Progenitor cell of endocrine pancreas (in vitro differentiated cells): ENCODE measurements around the gene SCUBE1. TPM values are rescaled to one million over a fixed set of nuclear protein-coding genes. Genes with fewer than 3 reads are reported as not detected.
A peak's percentile ranks its signal among the peaks of the same experiment; 100 is the strongest.

Source experiments
- DNase-seq: peaks from one replicate; pipeline ENCODE4 v3.0.0; 2021; ENCODE audit warnings: low spot score; ENCODE audit not compliant: unreplicated experiment
- H3K27ac Mint-ChIP-seq: 2 replicates; pipeline ENCODE4 v1.8.0; 2021; ENCODE audit warnings: mild to moderate bottlenecking, moderate library complexity, mixed read lengths
- H3K27me3 Mint-ChIP-seq: 2 replicates; pipeline ENCODE4 v1.8.0; 2021; ENCODE audit warnings: mixed read lengths
- H3K36me3 Mint-ChIP-seq: 2 replicates; pipeline ENCODE4 v1.8.0; 2022; ENCODE audit warnings: mixed read lengths; ENCODE audit not compliant: insufficient read depth
- H3K4me1 Mint-ChIP-seq: 2 replicates; pipeline ENCODE4 v1.8.0; 2021; ENCODE audit warnings: low read depth, mixed read lengths
- H3K4me3 Mint-ChIP-seq: 2 replicates; pipeline ENCODE4 v1.8.0; 2021; ENCODE audit warnings: low read depth, mild to moderate bottlenecking, moderate library complexity, mixed read lengths
- H3K9me3 Mint-ChIP-seq: 2 replicates; pipeline ENCODE4 v1.8.0; 2021; ENCODE audit warnings: low read depth, mixed read lengths
- total RNA-seq: library from RNA; stranded (reverse); gene quantifications from 2 replicates; pipeline ENCODE4 v1.2.1, GENCODE V29; 2021
- TF ChIP-seq, protein P1 (sequence below): fragments of 200-600 bp; sonication (generic); IDR thresholded peaks from one replicate; pipeline ENCODE4 v1.5.0; 2021; ENCODE audit warnings: antibody characterized with exemption, mild to moderate bottlenecking; ENCODE audit not compliant: unreplicated experiment

The SCUBE1 gene
- total RNA-seq, 1 donor from 2014 or later: 4.5 TPM

GRCh38 chr22:43272869-43273318 is 70.3 kb downstream of the SCUBE1 start:
- TF ChIP-seq, protein P1, sequence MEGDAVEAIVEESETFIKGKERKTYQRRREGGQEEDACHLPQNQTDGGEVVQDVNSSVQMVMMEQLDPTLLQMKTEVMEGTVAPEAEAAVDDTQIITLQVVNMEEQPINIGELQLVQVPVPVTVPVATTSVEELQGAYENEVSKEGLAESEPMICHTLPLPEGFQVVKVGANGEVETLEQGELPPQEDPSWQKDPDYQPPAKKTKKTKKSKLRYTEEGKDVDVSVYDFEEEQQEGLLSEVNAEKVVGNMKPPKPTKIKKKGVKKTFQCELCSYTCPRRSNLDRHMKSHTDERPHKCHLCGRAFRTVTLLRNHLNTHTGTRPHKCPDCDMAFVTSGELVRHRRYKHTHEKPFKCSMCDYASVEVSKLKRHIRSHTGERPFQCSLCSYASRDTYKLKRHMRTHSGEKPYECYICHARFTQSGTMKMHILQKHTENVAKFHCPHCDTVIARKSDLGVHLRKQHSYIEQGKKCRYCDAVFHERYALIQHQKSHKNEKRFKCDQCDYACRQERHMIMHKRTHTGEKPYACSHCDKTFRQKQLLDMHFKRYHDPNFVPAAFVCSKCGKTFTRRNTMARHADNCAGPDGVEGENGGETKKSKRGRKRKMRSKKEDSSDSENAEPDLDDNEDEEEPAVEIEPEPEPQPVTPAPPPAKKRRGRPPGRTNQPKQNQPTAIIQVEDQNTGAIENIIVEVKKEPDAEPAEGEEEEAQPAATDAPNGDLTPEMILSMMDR: no peak
- H3K4me3 Mint-ChIP-seq: no peak overlapping the region
- no peaks in the 10 kb centered on the region for H3K9me3 Mint-ChIP-seq
- H3K36me3 Mint-ChIP-seq: no peaks in the 10 kb centered on the region
- no peak for DNase-seq
- H3K4me1 Mint-ChIP-seq: peaks cover 2% of the 10 kb centered on the region
- no peak overlapping the region for H3K27ac Mint-ChIP-seq
- H3K27me3 Mint-ChIP-seq: peaks cover 68% of the 10 kb centered on the region

GRCh38 chr22:43272301-43272700 is 70.9 kb downstream of the SCUBE1 start:
- H3K27me3 Mint-ChIP-seq: peaks cover 65% of the 10 kb centered on the region
- H3K9me3 Mint-ChIP-seq: no peaks in the 10 kb centered on the region
- TF ChIP-seq, protein P1: no peak
- H3K27ac Mint-ChIP-seq: no peak overlapping the region
- DNase-seq: no peak
- no peak overlapping the region for H3K4me3 Mint-ChIP-seq
- H3K4me1 Mint-ChIP-seq: peaks cover 2% of the 10 kb centered on the region
- H3K36me3 Mint-ChIP-seq: no peaks in the 10 kb centered on the region

DNA sequence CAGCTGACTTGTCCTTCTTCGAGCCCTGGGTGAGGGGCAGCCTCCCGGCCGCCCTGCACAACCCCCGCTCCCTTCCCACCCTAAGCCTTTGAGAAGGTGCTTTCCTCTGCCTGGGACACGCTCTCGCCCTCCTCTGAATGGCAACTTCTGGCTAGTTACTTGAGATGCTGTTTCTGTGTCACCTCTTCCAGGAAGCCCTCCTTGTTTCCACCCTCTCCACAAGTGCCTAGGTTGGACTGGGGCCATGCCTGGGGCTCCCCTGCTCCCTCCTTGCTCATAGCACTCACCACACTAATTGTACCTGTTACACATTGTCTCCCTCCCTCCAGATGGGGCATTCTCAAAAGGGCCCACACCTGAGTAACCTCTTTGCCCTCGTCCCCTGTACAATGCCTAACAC is 72.2 kb downstream of the SCUBE1 start:
- peaks cover 63% of the 10 kb centered on the region for H3K27me3 Mint-ChIP-seq

GRCh38 chr22:43270314-43270908 is 72.8 kb downstream of the SCUBE1 start:
- no peak overlapping the region for H3K27ac Mint-ChIP-seq
- H3K4me1 Mint-ChIP-seq: no peaks in the 10 kb centered on the region
- no peaks in the 10 kb centered on the region for H3K9me3 Mint-ChIP-seq
- no peak overlapping the region for H3K4me3 Mint-ChIP-seq
- H3K36me3 Mint-ChIP-seq: no peaks in the 10 kb centered on the region
- DNase-seq: no peak
- H3K27me3 Mint-ChIP-seq: peaks cover 58% of the 10 kb centered on the region
- TF ChIP-seq, protein P1: peak; percentile 40

More for the DNA sequence above, 72.2 kb downstream of the SCUBE1 start:
- TF ChIP-seq, protein P1: no peak
- H3K4me3 Mint-ChIP-seq: no peak overlapping the region
- H3K27ac Mint-ChIP-seq: peak overlapping the region; percentile 25
- no peaks in the 10 kb centered on the region for H3K9me3 Mint-ChIP-seq
- peaks cover 2% of the 10 kb centered on the region for H3K4me1 Mint-ChIP-seq
- no peaks in the 10 kb centered on the region for H3K36me3 Mint-ChIP-seq
- no peak for DNase-seq

DNA sequence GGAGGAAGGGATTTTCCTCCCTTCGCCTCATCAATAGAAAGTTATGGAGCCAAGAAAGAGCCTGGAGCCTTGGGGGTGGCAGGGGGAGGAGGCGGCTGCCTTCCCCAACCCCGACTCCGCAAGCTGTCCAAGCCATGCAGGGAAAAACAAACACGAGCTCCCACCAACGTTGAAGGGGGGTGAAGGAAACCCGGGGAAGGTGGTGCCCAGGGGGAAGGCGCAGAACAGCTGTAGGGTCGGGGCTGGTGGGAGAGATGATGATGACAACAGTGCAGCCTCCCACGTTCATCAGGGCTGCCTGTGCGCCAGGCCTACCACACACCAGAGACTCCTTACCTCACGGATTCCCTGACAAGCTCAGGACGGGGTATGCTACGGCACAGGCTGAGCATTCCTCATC is 73.5 kb downstream of the SCUBE1 start:
- Mint-ChIP-seq H3K27me3 (peaks cover 56% of the 10 kb centered on the region), H3K9me3 (no peaks in the 10 kb centered on the region), H3K4me1 (peaks cover under 1% of the 10 kb centered on the region), H3K36me3 (no peaks in the 10 kb centered on the region), H3K27ac (peak overlapping the region; percentile 82), H3K4me3 (no peak overlapping the region)
- TF ChIP-seq, protein P1: no peak
- no peak for DNase-seq
